HepG2 (cell line): ENCODE results near the gene PRR12. TPM values are rescaled to one million over a fixed set of nuclear protein-coding genes. Genes with fewer than 3 reads are reported as not detected.
A peak's percentile ranks its signal among the peaks of the same experiment; 100 is the strongest.

Source experiments
- AGO1 ChIP-seq: fragments of 200-400 bp; formaldehyde crosslinking; IDR thresholded peaks from 2 replicates; pipeline ENCODE4 v1.6.1; 2017; ENCODE audit warnings: mild to moderate bottlenecking, low read depth, low read length, moderate library complexity; ENCODE audit not compliant: poor library complexity, severe bottlenecking
- AHR ChIP-seq: IDR thresholded peaks from 2 replicates; pipeline ENCODE4 v1.6.1; 2018; ENCODE audit warnings: missing genetic modification reagents, missing compliant biosample characterization
- BORCS8-MEF2B ChIP-seq: sonication (generic); formaldehyde crosslinking; IDR thresholded peaks from 2 replicates; pipeline ENCODE4 v1.8.0; 2022; ENCODE audit warnings: mild to moderate bottlenecking, missing genetic modification reagents
- GMEB2 ChIP-seq: IDR thresholded peaks from 2 replicates; pipeline ENCODE4 v1.6.1; 2016; ENCODE audit warnings: missing biosample characterization, missing genetic modification reagents, low read depth
- HIC2 ChIP-seq: sonication (generic); formaldehyde crosslinking; IDR thresholded peaks from 2 replicates; pipeline ENCODE4 v1.9.0; 2022; ENCODE audit warnings: low read depth, missing genetic modification reagents
- HOMEZ ChIP-seq: IDR thresholded peaks from 2 replicates; pipeline ENCODE4 v1.6.1; 2016; ENCODE audit warnings: low read depth
- KDM2A ChIP-seq: sonication (generic); formaldehyde crosslinking; IDR thresholded peaks from 2 replicates; pipeline ENCODE4 v1.4.0; 2020; ENCODE audit warnings: low read depth, missing genetic modification reagents, borderline replicate concordance
- KLF16 ChIP-seq, 2 experiments: sonication (generic) in 1 of 2; formaldehyde crosslinking in 1 of 2; IDR thresholded peaks; 2 replicates each; pipeline versions ENCODE4 v1.6.1 to v1.8.0; 2016 to 2023; ENCODE audit warnings: missing genetic modification reagents in 2 of 2, missing compliant biosample characterization in 1 of 2
- KMT2B ChIP-seq: IDR thresholded peaks from 2 replicates; pipeline ENCODE4 v1.6.1; 2016; ENCODE audit warnings: missing genetic modification reagents, missing compliant biosample characterization
- MAF1 ChIP-seq: sonication (generic); formaldehyde crosslinking; IDR thresholded peaks from 2 replicates; pipeline ENCODE4 v1.5.0; 2020; ENCODE audit warnings: missing genetic modification reagents, borderline replicate concordance
- MXD3 ChIP-seq: IDR thresholded peaks from 2 replicates; pipeline ENCODE4 v1.6.1; 2016; ENCODE audit warnings: mild to moderate bottlenecking, missing biosample characterization, missing genetic modification reagents
- MZF1 ChIP-seq: sonication (generic); formaldehyde crosslinking; IDR thresholded peaks from 2 replicates; pipeline ENCODE4 v1.8.1; 2023; ENCODE audit warnings: mild to moderate bottlenecking, missing genetic modification reagents, borderline replicate concordance
- NONO ChIP-seq, 2 experiments: fragments of 450-650 bp in 1 of 2; sonication (generic) in 1 of 2; formaldehyde crosslinking in 1 of 2; IDR thresholded peaks in 1 of 2; conservative IDR thresholded peaks in 1 of 2; 2 replicates each; pipeline versions ENCODE4 v1.6.1 to v1.8.0; 2017 to 2022; ENCODE audit warnings: mild to moderate bottlenecking in 1 of 2, missing genetic modification reagents in 1 of 2, moderate library complexity in 1 of 2
- PHB2 ChIP-seq: fragments of 450-650 bp; IDR thresholded peaks from 2 replicates; pipeline ENCODE4 v1.6.1; 2018; ENCODE audit not compliant: partially characterized antibody
- PHF20 ChIP-seq: sonication (generic); formaldehyde crosslinking; IDR thresholded peaks from 2 replicates; pipeline ENCODE4 v1.5.0; 2020; ENCODE audit warnings: mild to moderate bottlenecking, missing genetic modification reagents
- PLRG1 ChIP-seq: fragments of 450-650 bp; conservative IDR thresholded peaks from 2 replicates; pipeline ENCODE4 v1.6.1; 2016
- POLR2A ChIP-seq, 2 experiments: IDR thresholded peaks; 2 replicates each; pipeline ENCODE4 v1.6.1; 2011; ENCODE audit warnings: low read depth in 2 of 2, low read length in 2 of 2, mild to moderate bottlenecking in 1 of 2, moderate library complexity in 1 of 2; ENCODE audit not compliant: insufficient read depth in 1 of 2
- RARG ChIP-seq: sonication (generic); formaldehyde crosslinking; IDR thresholded peaks from 2 replicates; pipeline ENCODE4 v1.4.0; 2020; ENCODE audit warnings: low read depth, mild to moderate bottlenecking, missing genetic modification reagents
- TARDBP ChIP-seq: sonication (generic); formaldehyde crosslinking; IDR thresholded peaks from 2 replicates; pipeline ENCODE4 v1.8.0; 2022; ENCODE audit warnings: mild to moderate bottlenecking, missing genetic modification reagents
- ZBTB1 ChIP-seq: sonication (generic); formaldehyde crosslinking; IDR thresholded peaks from 2 replicates; pipeline ENCODE4 v1.4.0; 2020; ENCODE audit warnings: missing genetic modification reagents, borderline replicate concordance
- ZBTB7B ChIP-seq: sonication (generic); formaldehyde crosslinking; IDR thresholded peaks from 2 replicates; pipeline ENCODE4 v1.4.0; 2020; ENCODE audit warnings: missing genetic modification reagents
- ZNF24 ChIP-seq: fragments of 450-650 bp; IDR thresholded peaks from 2 replicates; pipeline ENCODE4 v1.6.1; 2017; ENCODE audit warnings: antibody characterized with exemption, mild to moderate bottlenecking
- ZNF510 ChIP-seq: sonication (generic); formaldehyde crosslinking; IDR thresholded peaks from 2 replicates; pipeline ENCODE4 v1.4.0; 2020; ENCODE audit warnings: low read depth, mild to moderate bottlenecking, missing genetic modification reagents
- ZNF549 ChIP-seq: sonication (generic); formaldehyde crosslinking; IDR thresholded peaks from 2 replicates; pipeline ENCODE4 v1.5.0; 2020; ENCODE audit warnings: missing genetic modification reagents
- ZNF761 ChIP-seq: sonication (generic); formaldehyde crosslinking; conservative IDR thresholded peaks from 2 replicates; pipeline ENCODE4 v1.4.0; 2020; ENCODE audit warnings: mild to moderate bottlenecking, missing genetic modification reagents
- ZSCAN21 ChIP-seq: sonication (generic); formaldehyde crosslinking; IDR thresholded peaks from 2 replicates; pipeline ENCODE4 v1.8.0; 2022; ENCODE audit warnings: mild to moderate bottlenecking, missing genetic modification reagents, moderate library complexity, borderline replicate concordance
- polyA plus RNA-seq, 8 experiments: library from polyadenylated mRNA; depleted of rRNA in 3 of 8; stranded (reverse) in 7 of 8; unstranded in 1 of 8; fragments of >200 nt; fragmentation: Illumina TruSeq in 4 of 8; extraction: Trizol in 4 of 8; gene quantifications; 2 replicates each; pipeline versions ENCODE4 v1.2.1 to v1.2.3, GENCODE V29; 2011 to 2016; ENCODE audit warnings: low read depth in 4 of 8, missing spikeins in 1 of 8, mixed read lengths in 1 of 8; ENCODE audit not compliant: insufficient read depth in 1 of 8
- total RNA-seq, 5 experiments: library from RNA; depleted of rRNA; stranded (reverse); fragments of >200 nt; fragmentation: Illumina TruSeq; extraction: Trizol; gene quantifications; 2 replicates each; pipeline ENCODE4 v1.2.3, GENCODE V29; 2016; ENCODE audit warnings: low read depth in 1 of 5

PRR12 gene
- total and polyA plus RNA-seq, 2 of the 13 experiments (the other 11 are each of a cell fraction or from before 2014, with no cell fraction given), result 0.62 to 1.5 TPM

GRCh38 chr19:49640113-49640898 lies 49.3 kb downstream of the PRR12 start, which contains the start of gene RRAS (continued):
- TF ChIP-seq HIC2 (CRISPR knock-in tag) (no peak), AHR (no peak), TARDBP (CRISPR knock-in tag) (0 out of 2 replicates have a peak, but pooled peaks have one; percentile 50), BORCS8-MEF2B (CRISPR knock-in tag) (peak; percentile 32; the same call in 1 of the 2 replicates), PHB2 (no peak), KMT2B (no peak), PLRG1 (no peak), ZNF24 (no peak), NONO (IDR thresholded peaks at IDR 0.05) (no peak), NONO (CRISPR knock-in tag; conservative IDR thresholded peaks at IDR 0.05) (peak; percentile 64; the same call in 1 of the 2 replicates), MZF1 (no peak), ZNF549 (CRISPR knock-in tag) (no peak), KLF16 (CRISPR knock-in tag; IDR thresholded peaks at IDR 0.05) (peak in 1 of 2 experiments; percentile 70; a peak in 1 of 4 replicates), AGO1 (no peak), MAF1 (CRISPR knock-in tag) (no peak), HOMEZ (peak; percentile 43; the same call in 1 of the 2 replicates), RARG (CRISPR knock-in tag) (no peak), ZSCAN21 (CRISPR knock-in tag) (no peak), KDM2A (CRISPR knock-in tag) (peak; percentile 77; the same call in 1 of the 2 replicates), ZNF761 (CRISPR knock-in tag) (no peak), PHF20 (peak; percentile 72; the same call in 1 of the 2 replicates), ZBTB7B (CRISPR knock-in tag) (no peak), GMEB2 (CRISPR knock-in tag) (no peak), POLR2A (IDR thresholded peaks at IDR 0.05; ENCODE audit: insufficient read depth in 1 of 2, low read depth in 2 of 2, low read length in 2 of 2) (peak in 1 of 2 experiments; percentile 76; a peak in 3 of 4 replicates), ZBTB1 (CRISPR knock-in tag) (no peak), MXD3 (CRISPR knock-in tag) (peak; percentile 11; the same call in 1 of the 2 replicates), ZNF510 (CRISPR knock-in tag) (no peak)
